Neuron (in vitro differentiated cells): ENCODE measurements around the gene FMO1.

Source experiments
- H2AFZ ChIP-seq: one replicate; pipeline ENCODE4 v1.6.1; 2013; ENCODE audit warnings: low read depth, mild to moderate bottlenecking, inconsistent platforms, low read length, moderate library complexity
- H3K27me3 ChIP-seq: one replicate; pipeline ENCODE4 v1.6.1; 2013; ENCODE audit warnings: low read length; ENCODE audit not compliant: insufficient read depth
- H3K36me3 ChIP-seq: one replicate; pipeline ENCODE4 v1.6.1; 2013; ENCODE audit warnings: low read length; ENCODE audit not compliant: insufficient read depth
- H3K4me1 ChIP-seq: one replicate; pipeline ENCODE4 v1.6.1; 2013; ENCODE audit warnings: low read length; ENCODE audit not compliant: insufficient read depth
- H3K4me3 ChIP-seq: 2 replicates; pipeline ENCODE4 v1.5.1; 2013; ENCODE audit warnings: mild to moderate bottlenecking, low read length, moderate library complexity
- H3K9me3 ChIP-seq: one replicate; pipeline ENCODE4 v1.6.1; 2013; ENCODE audit warnings: low read length

FMO1 gene

GRCh38 chr1:171310661-171311087 lies 62.4 kb downstream of the FMO1 start:
- Histone ChIP-seq H3K36me3 (no peaks in the 10 kb centered on the region), H3K27me3 (peaks cover 9% of the 10 kb centered on the region), H3K4me1 (peaks cover 3% of the 10 kb centered on the region), H3K9me3 (no peaks in the 10 kb centered on the region), H2AFZ (no peak overlapping the region), H3K4me3 (no peak overlapping the region)

- Histone ChIP-seq H3K9me3 (no peaks in the 10 kb centered on the region), H2AFZ (no peak overlapping the region), H3K4me1 (peaks cover 3% of the 10 kb centered on the region), H3K4me3 (no peak overlapping the region), H3K36me3 (no peaks in the 10 kb centered on the region), H3K27me3 (peaks cover 7% of the 10 kb centered on the region)
These were observed 63.7 kb downstream of the FMO1 start for GRCh38 chr1:171311771-171312558.

- peaks cover 3% of the 10 kb centered on the region for H3K4me1 ChIP-seq
- H3K36me3 ChIP-seq = no peaks in the 10 kb centered on the region
- H2AFZ ChIP-seq = peak overlapping the region; percentile 96
- H3K9me3 ChIP-seq = no peaks in the 10 kb centered on the region
- peaks cover 7% of the 10 kb centered on the region for H3K27me3 ChIP-seq
- peak overlapping the region; percentile 43 for H3K4me3 ChIP-seq
These were observed 65.1 kb downstream of the FMO1 start for GRCh38 chr1:171313319-171313834.

- peaks cover 7% of the 10 kb centered on the region for H3K27me3 ChIP-seq
- peaks cover 3% of the 10 kb centered on the region for H3K4me1 ChIP-seq
- H3K36me3 ChIP-seq = no peaks in the 10 kb centered on the region
- peak within 1 kb of the TSS; percentile 96 for H2AFZ ChIP-seq
- H3K9me3 ChIP-seq = no peaks in the 10 kb centered on the region
- peak within 1 kb of the TSS; percentile 43 for H3K4me3 ChIP-seq
These were observed 65.6 kb downstream of the FMO1 start, which contains the start of gene FMO4 for GRCh38 chr1:171313835-171314320. Gene FMO4, plus strand, starts transcription at chr1:171314183. Its CDS starts 5,643 bp downstream, at chr1:171319826.

- H3K4me3 ChIP-seq = no peak overlapping the region
- H3K4me1 ChIP-seq = no peaks in the 10 kb centered on the region
- H3K9me3 ChIP-seq = no peaks in the 10 kb centered on the region
- H3K27me3 ChIP-seq = no peaks in the 10 kb centered on the region
- no peak overlapping the region for H2AFZ ChIP-seq
- no peaks in the 10 kb centered on the region for H3K36me3 ChIP-seq
These were observed 81.0 kb downstream of the FMO1 start for GRCh38 chr1:171329251-171329650.

GRCh38 chr1:171334024-171334640 lies 85.8 kb downstream of the FMO1 start:
- Histone ChIP-seq H3K4me3 (no peak overlapping the region), H3K9me3 (no peaks in the 10 kb centered on the region), H3K27me3 (no peaks in the 10 kb centered on the region), H2AFZ (no peak overlapping the region), H3K36me3 (no peaks in the 10 kb centered on the region), H3K4me1 (no peaks in the 10 kb centered on the region)
